GM12875 (cell line): ENCODE measurements around the gene LARGE1.

ENCODE experiments used
- H3K4me3 ChIP-seq: one replicate; pipeline ENCODE4 v1.5.1; 2011; ENCODE audit warnings: low read depth, low read length, control low read depth
- CTCF ChIP-seq: IDR thresholded peaks from 2 replicates; pipeline ENCODE4 v1.5.1; 2011; ENCODE audit warnings: low read depth, mild to moderate bottlenecking, control low read depth, inconsistent platforms, low read length, moderate library complexity, borderline replicate concordance; ENCODE audit not compliant: insufficient read depth

LARGE1 gene

GRCh38 chr22:33347002-33347401 is 573.3 kb downstream of the LARGE1 start:
- no peak overlapping the region for H3K4me3 ChIP-seq
- TF ChIP-seq CTCF = no peak

GRCh38 chr22:33341611-33342010 is 578.7 kb downstream of the LARGE1 start:
- TF ChIP-seq CTCF = no peak
- no peak overlapping the region for H3K4me3 ChIP-seq

- no peak for TF ChIP-seq CTCF
- H3K4me3 ChIP-seq = no peak overlapping the region
These were observed 582.8 kb downstream of the LARGE1 start for GRCh38 chr22:33337524-33337923.

GRCh38 chr22:33335611-33336279 is 584.5 kb downstream of the LARGE1 start:
- TF ChIP-seq CTCF = no peak
- H3K4me3 ChIP-seq = no peak overlapping the region

GRCh38 chr22:33332538-33332937 is 587.7 kb downstream of the LARGE1 start:
- TF ChIP-seq CTCF = no peak
- H3K4me3 ChIP-seq = no peak overlapping the region

- H3K4me3 ChIP-seq = no peak overlapping the region
- no peak for TF ChIP-seq CTCF
These were observed 589.3 kb downstream of the LARGE1 start for GRCh38 chr22:33331017-33331416.

- no peak overlapping the region for H3K4me3 ChIP-seq
- TF ChIP-seq CTCF = no peak
These were observed 589.7 kb downstream of the LARGE1 start for GRCh38 chr22:33330534-33330933.
